Measurements from ENCODE around the gene ZEB1. TPM values are rescaled to one million over a fixed set of nuclear protein-coding genes. Genes with fewer than 3 reads are reported as not detected.
"Not testable (repeated sequence)": the region's sequence is repeated elsewhere in the genome, so short reads cannot be mapped to it uniquely, and the experiment has no call there.

ZEB1 gene
- total RNA-seq, 1 donor from 2014 or later, result 38.7 TPM

GRCh38 chr10:31424473-31424872 is 105.5 kb downstream of the ZEB1 start:
- H3K36me3 Mint-ChIP-seq (ENCODE audit: low read depth), result peaks cover 19% of the 10 kb centered on the region
- TF ChIP-seq CTCF (conservative IDR thresholded peaks at IDR 0.05), result no peak
- H3K9me3 Mint-ChIP-seq, result peaks cover 12% of the 10 kb centered on the region

GRCh38 chr10:31426401-31426800 is 107.4 kb downstream of the ZEB1 start:
- Mint-ChIP-seq H3K36me3 (ENCODE audit: low read depth) (peaks cover 17% of the 10 kb centered on the region), H3K4me1 (peaks cover 13% of the 10 kb centered on the region), H3K27ac (ENCODE audit: unreplicated experiment) (no peak overlapping the region), H3K27me3 (ENCODE audit: low read depth) (no peaks in the 10 kb centered on the region), H3K9me3 (peaks cover 12% of the 10 kb centered on the region), H3K4me3 (no peak overlapping the region)
- TF ChIP-seq CTCF (conservative IDR thresholded peaks at IDR 0.05), result no peak
- no peak for DNase-seq (ENCODE audit: low read depth, low spot score)

More at GRCh38 chr10:31424473-31424872, 105.5 kb downstream of the ZEB1 start:
- Mint-ChIP-seq H3K4me3 (no peak overlapping the region), H3K27ac (ENCODE audit: unreplicated experiment) (no peak overlapping the region), H3K27me3 (ENCODE audit: low read depth) (no peaks in the 10 kb centered on the region), H3K4me1 (peaks cover 14% of the 10 kb centered on the region)
- no peak for DNase-seq (ENCODE audit: low read depth, low spot score)

- not testable (repeated sequence) for H3K27ac Mint-ChIP-seq (ENCODE audit: unreplicated experiment)
Observed at GRCh38 chr10:31427334-31427733, 108.3 kb downstream of the ZEB1 start.

GRCh38 chr10:31428499-31428898 is 109.5 kb downstream of the ZEB1 start:
- H3K36me3 Mint-ChIP-seq (ENCODE audit: low read depth), result peaks cover 14% of the 10 kb centered on the region
- H3K27me3 Mint-ChIP-seq (ENCODE audit: low read depth), result not testable (repeated sequence)

More at GRCh38 chr10:31427334-31427733, 108.3 kb downstream of the ZEB1 start:
- Mint-ChIP-seq H3K36me3 (ENCODE audit: low read depth) (peaks cover 14% of the 10 kb centered on the region), H3K9me3 (peaks cover 10% of the 10 kb centered on the region)
- H3K4me1 Mint-ChIP-seq; H3K27me3 Mint-ChIP-seq (ENCODE audit: low read depth); DNase-seq (ENCODE audit: low read depth, low spot score); H3K4me3 Mint-ChIP-seq: not testable (repeated sequence)

GRCh38 chr10:31431021-31431420 is 112.0 kb downstream of the ZEB1 start:
- H3K9me3 Mint-ChIP-seq, result peaks cover 20% of the 10 kb centered on the region
- H3K27me3 Mint-ChIP-seq (ENCODE audit: low read depth), result no peaks in the 10 kb centered on the region
- H3K27ac Mint-ChIP-seq (ENCODE audit: unreplicated experiment), result no peak overlapping the region
- TF ChIP-seq CTCF (conservative IDR thresholded peaks at IDR 0.05), result no peak
- peaks cover 24% of the 10 kb centered on the region for H3K36me3 Mint-ChIP-seq (ENCODE audit: low read depth)
- H3K4me3 Mint-ChIP-seq, result no peak overlapping the region
- no peak for DNase-seq (ENCODE audit: low read depth, low spot score)
- H3K4me1 Mint-ChIP-seq, result peaks cover 5% of the 10 kb centered on the region

More at GRCh38 chr10:31428499-31428898, 109.5 kb downstream of the ZEB1 start:
- DNase-seq (ENCODE audit: low read depth, low spot score); H3K4me3 Mint-ChIP-seq; H3K27ac Mint-ChIP-seq (ENCODE audit: unreplicated experiment); H3K4me1 Mint-ChIP-seq: not testable (repeated sequence)
- peaks cover 10% of the 10 kb centered on the region for H3K9me3 Mint-ChIP-seq

GRCh38 chr10:31437959-31438358 is 118.9 kb downstream of the ZEB1 start:
- H3K27ac Mint-ChIP-seq (ENCODE audit: unreplicated experiment), result no peak overlapping the region
- peaks cover 33% of the 10 kb centered on the region for H3K36me3 Mint-ChIP-seq (ENCODE audit: low read depth)
- no peak overlapping the region for H3K4me3 Mint-ChIP-seq
- no peaks in the 10 kb centered on the region for H3K27me3 Mint-ChIP-seq (ENCODE audit: low read depth)
- no peaks in the 10 kb centered on the region for H3K4me1 Mint-ChIP-seq
- no peak for DNase-seq (ENCODE audit: low read depth, low spot score)
- peaks cover 20% of the 10 kb centered on the region for H3K9me3 Mint-ChIP-seq
- no peak for TF ChIP-seq CTCF (conservative IDR thresholded peaks at IDR 0.05)

GRCh38 chr10:31451766-31452165 is 132.8 kb downstream of the ZEB1 start:
- no peak for DNase-seq (ENCODE audit: low read depth, low spot score)
- Mint-ChIP-seq H3K4me3 (no peak overlapping the region), H3K9me3 (peaks cover 15% of the 10 kb centered on the region), H3K27ac (ENCODE audit: unreplicated experiment) (no peak overlapping the region), H3K27me3 (ENCODE audit: low read depth) (no peaks in the 10 kb centered on the region), H3K36me3 (ENCODE audit: low read depth) (peaks cover 20% of the 10 kb centered on the region), H3K4me1 (no peaks in the 10 kb centered on the region)
- no peak for TF ChIP-seq CTCF (conservative IDR thresholded peaks at IDR 0.05)

All from neural crest cell (in vitro differentiated cells).